K562 (cell line): Measurements from ENCODE around the gene SETDB1. TPM values are rescaled to one million over a fixed set of nuclear protein-coding genes. Genes with fewer than 3 reads are reported as not detected.

Source experiments
- ATAC-seq: fragments of 200-7000 bp; cut with Tn5 transposase; 3 replicates; pipeline ENCODE4 v1.9.1; 2020; ENCODE audit warnings: moderate library complexity
- BruUV-seq: library from RNA; stranded (reverse); fragments of 400-500 nt; replicated peaks from 2 replicates; lab custom pipeline; 2021; lab: Mats Ljungman, UMichigan
- CTCF ChIA-PET: fragments of 300-600 bp; formaldehyde crosslinking; extraction: SDS; loops from one replicate; lab custom pipeline; 2021; ENCODE audit warnings: low intra/inter-chr PET ratio; lab: Yijun Ruan, JAX
- POLR2A ChIA-PET: fragments of 300-600, 350-650 bp; sonication (Branson Sonifier 250); formaldehyde crosslinking; extraction: SDS; loops from one replicate; lab custom pipeline; 2021; ENCODE audit warnings: antibody characterized with exemption, inconsistent platforms; lab: Yijun Ruan, JAX
- DNase-seq, 4 experiments: peaks; one replicate each; pipeline versions ENCODE4 v3.0.0 to v3.0.0-alpha.2; 2011 to 2018; ENCODE audit warnings: low spot score in 3 of 4, mixed read lengths in 3 of 4; ENCODE audit errors: extremely low read depth in 1 of 4
- FAIRE-seq: peaks from 2 replicates; lab custom pipeline; 2011; peaks lifted over from hg19 to GRCh38; lab: Jason Lieb, UNC
- H2AFZ ChIP-seq: 2 replicates; pipeline ENCODE4 v1.6.0; 2011; ENCODE audit warnings: low read depth, low read length, control low read depth, inconsistent platforms
- H3K27ac ChIP-seq: fragments of 200-600 bp; 3 replicates; pipeline ENCODE4 v1.8.0; 2011; ENCODE audit warnings: low read depth, mild to moderate bottlenecking, control low read depth, inconsistent platforms, low read length, moderate library complexity, mixed read lengths; ENCODE audit errors: extremely low read depth
- H3K27me3 ChIP-seq, 2 experiments: fragments of 300-600 bp in 1 of 2; 2 replicates in 1 of 2; 3 replicates in 1 of 2; pipeline versions ENCODE4 v1.6.0 to v1.8.0; 2011; ENCODE audit warnings: inconsistent platforms in 2 of 2, low read length in 2 of 2, mild to moderate bottlenecking in 1 of 2, mixed read lengths in 1 of 2, moderate library complexity in 1 of 2; ENCODE audit not compliant: control insufficient read depth in 2 of 2, insufficient read depth in 2 of 2
- H3K36me3 ChIP-seq: fragments of 300-600 bp; 3 replicates; pipeline ENCODE4 v1.8.0; 2011; ENCODE audit warnings: mild to moderate bottlenecking, low read length, inconsistent platforms; ENCODE audit not compliant: control insufficient read depth, insufficient read depth
- H3K4me1 ChIP-seq, 2 experiments: fragments of 200-600 bp in 1 of 2; replicated peaks in 1 of 2; 2 replicates in 1 of 2; 3 replicates in 1 of 2; pipeline versions ENCODE4 v1.5.1 to v1.8.0; 2011; ENCODE audit warnings: inconsistent platforms in 2 of 2, low read length in 2 of 2, mild to moderate bottlenecking in 1 of 2, mixed read lengths in 1 of 2, moderate library complexity in 1 of 2; ENCODE audit not compliant: control insufficient read depth in 2 of 2, insufficient read depth in 2 of 2
- H3K4me2 ChIP-seq: 2 replicates; pipeline ENCODE4 v1.6.1; 2011; ENCODE audit warnings: low read length, control low read depth, inconsistent platforms, mixed read lengths; ENCODE audit not compliant: insufficient read depth
- H3K4me3 ChIP-seq: fragments of 200-600 bp; sonication (generic), shearing (Covaris generic); 2 replicates; pipeline ENCODE4 v1.5.1; 2016; ENCODE audit warnings: control low read depth, inconsistent platforms
- H3K79me2 ChIP-seq: fragments of 200-600 bp; 3 replicates; pipeline ENCODE4 v1.8.0; 2011; ENCODE audit warnings: low read length, inconsistent platforms; ENCODE audit not compliant: control insufficient read depth, insufficient read depth
- H3K9ac ChIP-seq, 2 experiments: 2 replicates each; pipeline versions ENCODE4 v1.6.0 to v1.6.1; 2011; ENCODE audit warnings: low read depth in 2 of 2, low read length in 2 of 2, control low read depth in 1 of 2, inconsistent platforms in 1 of 2, mild to moderate bottlenecking in 1 of 2, mixed read lengths in 1 of 2; ENCODE audit not compliant: insufficient read depth in 1 of 2
- H3K9me1 ChIP-seq: one replicate; pipeline ENCODE4 v1.6.0; 2011; ENCODE audit warnings: inconsistent platforms, mild to moderate bottlenecking, low read length, moderate library complexity; ENCODE audit not compliant: control insufficient read depth, insufficient read depth
- H3K9me3 ChIP-seq: replicated peaks from 2 replicates; pipeline ENCODE4 v1.5.1; 2011; ENCODE audit warnings: low read depth, low read length, inconsistent platforms; ENCODE audit not compliant: control insufficient read depth, insufficient read depth
- H4K20me1 ChIP-seq: replicated peaks from 2 replicates; pipeline ENCODE4 v1.6.1; 2011; ENCODE audit warnings: low read length, inconsistent platforms, mixed read lengths; ENCODE audit not compliant: control insufficient read depth, insufficient read depth
- ARID2 ChIP-seq: fragments of 450-650 bp; IDR thresholded peaks from 2 replicates; pipeline ENCODE4 v1.6.1; 2017; ENCODE audit warnings: antibody characterized with exemption, mild to moderate bottlenecking
- CC2D1A ChIP-seq: fragments of 450-650 bp; IDR thresholded peaks from 2 replicates; pipeline ENCODE4 v1.6.1; 2017; ENCODE audit warnings: mild to moderate bottlenecking
- MAZ ChIP-seq, 2 experiments: fragments of 450-650 bp in 1 of 2; sonication (generic) in 1 of 2; formaldehyde crosslinking; IDR thresholded peaks in 1 of 2; conservative IDR thresholded peaks in 1 of 2; 2 replicates each; pipeline versions ENCODE4 v1.4.0 to v1.5.0; 2020; ENCODE audit warnings: mild to moderate bottlenecking in 1 of 2, missing genetic modification reagents in 1 of 2
- MBD2 ChIP-seq: sonication (generic); IDR thresholded peaks from 2 replicates; pipeline ENCODE4 v1.6.1; 2016; ENCODE audit warnings: low read depth, borderline replicate concordance
- NFRKB ChIP-seq: fragments of 450-650 bp; IDR thresholded peaks from 2 replicates; pipeline ENCODE4 v1.6.1; 2016; ENCODE audit warnings: low read depth
- RAD21 ChIP-seq, 2 experiments: fragments of 250-450 bp in 1 of 2; fragments of 450-650 bp in 1 of 2; sonication (Bioruptor Pico) in 1 of 2; formaldehyde crosslinking in 1 of 2; IDR thresholded peaks in 1 of 2; conservative IDR thresholded peaks in 1 of 2; 2 replicates each; pipeline versions ENCODE4 v1.4.0 to v1.8.0; 2020 to 2022; ENCODE audit warnings: mild to moderate bottlenecking in 2 of 2, moderate library complexity in 1 of 2
- REST ChIP-seq, 2 experiments: fragments of 450-650 bp; formaldehyde crosslinking in 1 of 2; IDR thresholded peaks; 2 replicates each; pipeline versions ENCODE4 v1.4.0 to v1.6.1; 2014 to 2020; ENCODE audit warnings: mild to moderate bottlenecking in 2 of 2, borderline replicate concordance in 1 of 2, low read depth in 1 of 2
- WGBS: fragments of 100-300 bp; shearing (Covaris generic); methylation state at CpG from one replicate; pipeline ENCODE4 v1.1.6; 2016; ENCODE audit warnings: low coverage, mixed read lengths; ENCODE audit not compliant: insufficient coverage; ENCODE audit errors: missing lambda C conversion rate; 5-methylcytosine and 5-hydroxymethylcytosine counted together
- in situ Hi-C: fragments of 300-500 bp; cut with MboI; formaldehyde crosslinking; loops from 4 replicates; pipeline ENCODE4 v1.15.0; 2018; ENCODE audit warnings: inconsistent platforms, mixed read lengths
- intact Hi-C: fragments of 100-400 bp; cut with micrococcal nuclease; formaldehyde crosslinking; loops from 2 replicates; pipeline ENCODE4 v1.14.2; 2022
- polyA plus RNA-seq, 8 experiments: library from polyadenylated mRNA; depleted of rRNA in 4 of 8; stranded (reverse) in 5 of 8; unstranded in 3 of 8; fragments of >200 nt; fragmentation: Nextera tagmentation in 2 of 8; fragmentation: Illumina TruSeq in 1 of 8; extraction: Ambion mirVana in 2 of 8; extraction: Trizol in 1 of 8; gene quantifications; 2 replicates each; pipeline versions ENCODE4 v1.2.1 to v1.2.3, GENCODE V29; 2011 to 2014; ENCODE audit warnings: inconsistent platforms in 1 of 8, missing spikeins in 1 of 8
- total RNA-seq, 7 experiments: library from RNA; depleted of rRNA in 6 of 7; stranded (reverse); fragments of >200 nt in 6 of 7; fragmentation: Illumina TruSeq in 2 of 7; extraction: Trizol in 2 of 7; gene quantifications; 2 replicates each; pipeline versions ENCODE4 v1.2.1 to v1.2.3, GENCODE V29; 2011 to 2021; ENCODE audit warnings: low replicate concordance in 1 of 7
- TF ChIP-seq, protein P1 (sequence below): fragments of 450-650 bp; IDR thresholded peaks from 2 replicates; pipeline ENCODE4 v1.6.1; 2016
- TF ChIP-seq, protein P2 (sequence below), 3 experiments: IDR thresholded peaks in 2 of 3; conservative IDR thresholded peaks in 1 of 3; 2 replicates each; pipeline ENCODE4 v1.5.1; 2011 to 2012; ENCODE audit warnings: low read length in 3 of 3, mild to moderate bottlenecking in 3 of 3, control low read depth in 2 of 3, improper control_type of control experiment in 1 of 3, inconsistent platforms in 1 of 3, low read depth in 1 of 3, mixed read lengths in 1 of 3, moderate library complexity in 1 of 3; ENCODE audit not compliant: insufficient read depth in 2 of 3

SETDB1 gene
- total and polyA plus RNA-seq, 9 of the 15 experiments (the other 6 are each of a cell fraction or from before 2014, with no cell fraction given), result 21.5 to 64.4 (median 42.0) TPM

DNA sequence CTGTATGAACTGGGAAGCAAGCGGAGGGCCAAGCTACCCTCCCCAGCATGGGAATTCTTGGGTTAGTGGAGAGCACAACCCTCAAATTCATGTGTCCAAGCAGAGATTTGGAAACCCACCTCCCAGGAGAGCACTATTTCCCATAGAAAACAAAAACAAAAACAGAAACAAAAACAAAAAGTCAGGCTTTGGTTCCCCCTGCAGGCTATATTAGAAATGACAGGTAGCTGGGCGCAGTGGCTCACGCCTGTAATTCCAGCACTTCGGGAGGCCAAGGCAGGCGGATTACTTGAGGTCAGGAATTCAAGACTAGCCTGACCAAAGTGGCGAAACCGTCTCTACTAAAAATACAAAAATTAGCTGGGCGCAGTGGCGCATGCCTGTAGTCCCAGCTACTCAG, 69.7 kb downstream of the SETDB1 start:
- peak; percentile 85 for FAIRE-seq

More for the DNA sequence above, 69.7 kb downstream of the SETDB1 start:
- Histone ChIP-seq H3K4me1 (peaks cover 27 to 33% of the 10 kb centered on the region in 2 experiments), H3K9me3 (no peaks in the 10 kb centered on the region), H3K36me3 (peaks cover 11% of the 10 kb centered on the region; the same call in 2 of the 3 replicates), H4K20me1 (no peaks in the 10 kb centered on the region), H3K4me3 (no peak overlapping the region), H2AFZ (peak overlapping the region; percentile 34; the same call in 1 of the 2 replicates), H3K9ac (no peak overlapping the region), H3K4me2 (peak overlapping the region; percentile 18; the same call in 1 of the 2 replicates), H3K79me2 (no peaks in the 10 kb centered on the region), H3K27me3 (no peaks in the 10 kb centered on the region), H3K9me1 (no peaks in the 10 kb centered on the region), H3K27ac (no peak overlapping the region)
- WGBS, result 16% methylated on average over 9 of the region's 9 CpGs
- TF ChIP-seq, protein P1, sequence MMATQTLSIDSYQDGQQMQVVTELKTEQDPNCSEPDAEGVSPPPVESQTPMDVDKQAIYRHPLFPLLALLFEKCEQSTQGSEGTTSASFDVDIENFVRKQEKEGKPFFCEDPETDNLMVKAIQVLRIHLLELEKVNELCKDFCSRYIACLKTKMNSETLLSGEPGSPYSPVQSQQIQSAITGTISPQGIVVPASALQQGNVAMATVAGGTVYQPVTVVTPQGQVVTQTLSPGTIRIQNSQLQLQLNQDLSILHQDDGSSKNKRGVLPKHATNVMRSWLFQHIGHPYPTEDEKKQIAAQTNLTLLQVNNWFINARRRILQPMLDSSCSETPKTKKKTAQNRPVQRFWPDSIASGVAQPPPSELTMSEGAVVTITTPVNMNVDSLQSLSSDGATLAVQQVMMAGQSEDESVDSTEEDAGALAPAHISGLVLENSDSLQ, result 0 out of 2 replicates have a peak, but pooled peaks have one; percentile 14
- TF ChIP-seq RAD21 (CRISPR knock-in tag; conservative IDR thresholded peaks at IDR 0.05 in 1 of 2, IDR thresholded peaks at IDR 0.05 in 1 of 2) (peak; percentile 64 to 70), NFRKB (no peak), MAZ (CRISPR knock-in tag; conservative IDR thresholded peaks at IDR 0.05 in 1 of 2, IDR thresholded peaks at IDR 0.05 in 1 of 2) (peak in 1 of 2 experiments; percentile 21; a peak in 1 of 4 replicates), CC2D1A (peak; percentile 64; the same call in 1 of the 2 replicates), REST (IDR thresholded peaks at IDR 0.05; ENCODE audit: borderline replicate concordance) (peak; percentile 56; the same call in 1 of the 2 replicates), REST (CRISPR knock-in tag; IDR thresholded peaks at IDR 0.05; ENCODE audit: low read depth) (no peak), ARID2 (0 out of 2 replicates have a peak, but pooled peaks have one; percentile 34), MBD2 (no peak)
- TF ChIP-seq, protein P2, sequence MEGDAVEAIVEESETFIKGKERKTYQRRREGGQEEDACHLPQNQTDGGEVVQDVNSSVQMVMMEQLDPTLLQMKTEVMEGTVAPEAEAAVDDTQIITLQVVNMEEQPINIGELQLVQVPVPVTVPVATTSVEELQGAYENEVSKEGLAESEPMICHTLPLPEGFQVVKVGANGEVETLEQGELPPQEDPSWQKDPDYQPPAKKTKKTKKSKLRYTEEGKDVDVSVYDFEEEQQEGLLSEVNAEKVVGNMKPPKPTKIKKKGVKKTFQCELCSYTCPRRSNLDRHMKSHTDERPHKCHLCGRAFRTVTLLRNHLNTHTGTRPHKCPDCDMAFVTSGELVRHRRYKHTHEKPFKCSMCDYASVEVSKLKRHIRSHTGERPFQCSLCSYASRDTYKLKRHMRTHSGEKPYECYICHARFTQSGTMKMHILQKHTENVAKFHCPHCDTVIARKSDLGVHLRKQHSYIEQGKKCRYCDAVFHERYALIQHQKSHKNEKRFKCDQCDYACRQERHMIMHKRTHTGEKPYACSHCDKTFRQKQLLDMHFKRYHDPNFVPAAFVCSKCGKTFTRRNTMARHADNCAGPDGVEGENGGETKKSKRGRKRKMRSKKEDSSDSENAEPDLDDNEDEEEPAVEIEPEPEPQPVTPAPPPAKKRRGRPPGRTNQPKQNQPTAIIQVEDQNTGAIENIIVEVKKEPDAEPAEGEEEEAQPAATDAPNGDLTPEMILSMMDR (IDR thresholded peaks at IDR 0.05 in 2 of 3, conservative IDR thresholded peaks at IDR 0.05 in 1 of 3; ENCODE audit: insufficient read depth in 2 of 3, low read depth in 1 of 3, low read length in 3 of 3), result peak; percentile 56 to 76 (median 73); a peak in 5 of 6 replicates
- ChIA-PET POLR2A (interaction anchor here (0.6 to 3.6 kb wide), 6 partner anchors 10 to 435 kb away, joined by 3 to 22 read pairs (median 3); partner anchors contain the start of genes ANXA9, MCL1 and MINDY1), CTCF (interaction anchor here (0.6 to 2.6 kb wide), 6 partner anchors 373 to 840 kb away, joined by 3 to 9 read pairs (median 3); no protein-coding TSS in a partner anchor)
- intact Hi-C loops, result loop anchor here (5.0 to 10.0 kb wide), 3 partner anchors 161 to 739 kb away; partner anchors contain the start of gene CA14
- ATAC-seq, result peak; percentile 34; the same call in 1 of the 3 replicates
- in situ Hi-C loops, result loop anchor here (5.0 to 10.0 kb wide), 2 partner anchors 431 to 739 kb away; partner anchors contain the start of gene CA14
- BruUV-seq, result no TSS peak
- DNase-seq, result peak in 3 of 4 experiments; percentile 38 to 55 (median 39)
